PC-9 (cell line): ENCODE measurements around the gene RXRA. TPM values are rescaled to one million over a fixed set of nuclear protein-coding genes. Genes with fewer than 3 reads are reported as not detected.

ENCODE experiments used
- BruUV-seq: library from RNA; stranded (reverse); fragments of 400-500 nt; replicated peaks from 2 replicates; lab custom pipeline; 2021; lab: Mats Ljungman, UMichigan
- CTCF ChIA-PET: fragments of 300-600 bp; sonication (Branson Sonifier 250); formaldehyde crosslinking; loops from one replicate; lab custom pipeline; 2022; ENCODE audit warnings: antibody characterized with exemption; lab: Charles Lee
- POLR2A ChIA-PET: fragments of 300-600 bp; sonication (Branson Sonifier 250); formaldehyde crosslinking; loops from one replicate; lab custom pipeline; 2022; ENCODE audit warnings: antibody characterized with exemption; ENCODE audit not compliant: unreplicated experiment; lab: Charles Lee
- DNase-seq, 2 experiments: peaks; one replicate each; pipeline versions ENCODE4 v3.0.0 to v3.0.0-alpha.2; 2015 to 2022; ENCODE audit warnings: mixed read lengths in 1 of 2
- H2AFZ ChIP-seq: fragments of 200-600 bp; sonication (generic); 2 replicates; pipeline ENCODE4 v1.8.1; 2017; ENCODE audit warnings: antibody characterized with exemption
- H3F3A ChIP-seq: fragments of 200-600 bp; sonication (generic); 2 replicates; pipeline ENCODE4 v1.8.1; 2017; ENCODE audit warnings: antibody characterized with exemption, mild to moderate bottlenecking, low read depth; ENCODE audit not compliant: insufficient read depth
- H3K27ac ChIP-seq: fragments of 200-600 bp; sonication (generic); 2 replicates; pipeline ENCODE4 v1.6.1; 2016; ENCODE audit warnings: mixed run types
- H3K27me3 ChIP-seq: fragments of 200-600 bp; sonication (generic); 2 replicates; pipeline ENCODE4 v1.6.1; 2016; ENCODE audit warnings: low read depth, mixed run types; ENCODE audit not compliant: insufficient read depth
- H3K36me3 ChIP-seq: fragments of 200-600 bp; sonication (generic); 2 replicates; pipeline ENCODE4 v1.6.1; 2016; ENCODE audit warnings: low read depth, mixed run types
- H3K4me1 ChIP-seq: fragments of 200-600 bp; sonication (generic); replicated peaks from 2 replicates; pipeline ENCODE4 v1.6.1; 2016; ENCODE audit warnings: mixed run types; ENCODE audit not compliant: insufficient read depth
- H3K4me2 ChIP-seq: fragments of 200-600 bp; sonication (generic); 2 replicates; pipeline ENCODE4 v1.6.1; 2017; ENCODE audit warnings: mixed run types
- H3K4me3 ChIP-seq: fragments of 200-600 bp; sonication (generic); 2 replicates; pipeline ENCODE4 v1.6.1; 2016; ENCODE audit warnings: mixed run types
- H3K79me2 ChIP-seq: fragments of 200-600 bp; sonication (generic); 2 replicates; pipeline ENCODE4 v1.6.1; 2017; ENCODE audit warnings: low read depth, mixed run types
- H3K9me2 ChIP-seq: fragments of 200-600 bp; sonication (generic); 2 replicates; pipeline ENCODE4 v1.8.1; 2017; ENCODE audit warnings: mild to moderate bottlenecking; ENCODE audit not compliant: insufficient read depth
- H3K9me3 ChIP-seq: fragments of 200-600 bp; sonication (generic); 2 replicates; pipeline ENCODE4 v1.8.1; 2016; ENCODE audit warnings: low read depth; ENCODE audit not compliant: insufficient read depth
- H4K20me1 ChIP-seq: fragments of 200-600 bp; sonication (generic); 2 replicates; pipeline ENCODE4 v1.8.1; 2017; ENCODE audit not compliant: insufficient read depth
- EZH2 ChIP-seq: fragments of 200-600 bp; sonication (generic); IDR thresholded peaks from 2 replicates; pipeline ENCODE4 v1.8.0; 2017; ENCODE audit warnings: antibody characterized with exemption, low read depth
- intact Hi-C: fragments of 100-400 bp; cut with micrococcal nuclease; formaldehyde crosslinking; loops from one replicate; pipeline ENCODE4 v1.10.0; 2022; ENCODE audit not compliant: unreplicated experiment
- total RNA-seq: library from RNA; stranded (reverse); gene quantifications from 2 replicates; pipeline ENCODE4 v1.2.3, GENCODE V29; 2021
- TF ChIP-seq, protein P1 (sequence below): fragments of 200-600 bp; sonication (generic); conservative IDR thresholded peaks from 2 replicates; pipeline ENCODE4 v1.6.1; 2017; ENCODE audit warnings: mixed run types, antibody characterized with exemption, mild to moderate bottlenecking, moderate library complexity

RXRA gene
- total RNA-seq, 1 experiment from 2014 or later: 146 TPM

DNA sequence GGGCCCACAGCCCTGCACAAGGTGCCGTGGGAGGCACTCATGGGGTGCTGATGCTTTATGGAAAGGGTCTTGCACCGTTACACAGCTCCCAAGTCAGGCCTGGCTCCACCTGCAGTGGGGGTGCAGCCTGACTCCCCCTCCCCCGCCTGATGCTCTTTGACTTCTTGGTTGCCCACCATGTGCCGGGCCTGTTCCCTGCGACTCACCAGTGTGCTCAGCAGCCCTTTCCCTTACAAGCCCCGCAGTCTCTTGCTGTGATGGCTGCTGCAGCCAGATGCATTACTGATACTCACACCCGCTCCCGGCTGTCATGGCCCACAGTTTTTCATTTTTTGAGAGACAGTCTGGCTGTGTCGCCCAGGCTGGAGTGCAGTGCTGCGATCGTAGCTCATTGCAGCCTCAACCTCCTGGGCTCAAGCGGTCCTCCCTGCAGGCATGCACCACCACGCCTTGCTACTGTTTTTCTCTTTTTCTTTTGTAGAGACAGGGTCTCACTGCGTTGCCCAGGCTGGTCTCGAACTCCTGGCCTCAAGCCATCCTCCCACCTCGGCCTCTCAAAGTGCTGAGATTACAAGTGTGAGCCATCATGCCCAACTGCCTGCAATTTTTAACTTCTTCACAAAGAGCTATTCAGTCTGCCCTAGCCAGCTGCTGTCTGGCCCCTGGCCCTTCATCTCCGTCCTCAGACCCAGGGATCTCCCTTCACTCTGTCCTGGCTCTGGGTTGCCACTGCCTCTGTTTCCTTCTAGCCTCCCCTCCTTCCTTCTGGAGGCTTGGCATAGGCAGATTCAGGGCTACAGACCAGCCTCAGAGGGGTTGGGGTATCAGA, 109.5 kb downstream of the RXRA start:
- Histone ChIP-seq H3K4me3 (no peak overlapping the region), H2AFZ (no peak overlapping the region), H3K4me1 (no peaks in the 10 kb centered on the region), H4K20me1 (peaks cover 12% of the 10 kb centered on the region; the same call in 1 of the 2 replicates), H3K9me3 (no peaks in the 10 kb centered on the region), H3K4me2 (no peak overlapping the region), H3K27me3 (no peaks in the 10 kb centered on the region), H3F3A (peaks cover 10% of the 10 kb centered on the region; the same call in 1 of the 2 replicates), H3K36me3 (peaks cover 6% of the 10 kb centered on the region; the same call in 1 of the 2 replicates), H3K9me2 (no peaks in the 10 kb centered on the region), H3K27ac (no peak overlapping the region), H3K79me2 (no peaks in the 10 kb centered on the region)
- intact Hi-C loops: loop anchor here (2.0 kb wide), 1 partner anchor 23 kb away; no protein-coding TSS in a partner anchor
- BruUV-seq: no TSS peak
- ChIA-PET POLR2A (no interaction called here), CTCF (no interaction called here)
- no peak for DNase-seq
- no peak for TF ChIP-seq EZH2
- TF ChIP-seq, protein P1, sequence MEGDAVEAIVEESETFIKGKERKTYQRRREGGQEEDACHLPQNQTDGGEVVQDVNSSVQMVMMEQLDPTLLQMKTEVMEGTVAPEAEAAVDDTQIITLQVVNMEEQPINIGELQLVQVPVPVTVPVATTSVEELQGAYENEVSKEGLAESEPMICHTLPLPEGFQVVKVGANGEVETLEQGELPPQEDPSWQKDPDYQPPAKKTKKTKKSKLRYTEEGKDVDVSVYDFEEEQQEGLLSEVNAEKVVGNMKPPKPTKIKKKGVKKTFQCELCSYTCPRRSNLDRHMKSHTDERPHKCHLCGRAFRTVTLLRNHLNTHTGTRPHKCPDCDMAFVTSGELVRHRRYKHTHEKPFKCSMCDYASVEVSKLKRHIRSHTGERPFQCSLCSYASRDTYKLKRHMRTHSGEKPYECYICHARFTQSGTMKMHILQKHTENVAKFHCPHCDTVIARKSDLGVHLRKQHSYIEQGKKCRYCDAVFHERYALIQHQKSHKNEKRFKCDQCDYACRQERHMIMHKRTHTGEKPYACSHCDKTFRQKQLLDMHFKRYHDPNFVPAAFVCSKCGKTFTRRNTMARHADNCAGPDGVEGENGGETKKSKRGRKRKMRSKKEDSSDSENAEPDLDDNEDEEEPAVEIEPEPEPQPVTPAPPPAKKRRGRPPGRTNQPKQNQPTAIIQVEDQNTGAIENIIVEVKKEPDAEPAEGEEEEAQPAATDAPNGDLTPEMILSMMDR: no peak

DNA sequence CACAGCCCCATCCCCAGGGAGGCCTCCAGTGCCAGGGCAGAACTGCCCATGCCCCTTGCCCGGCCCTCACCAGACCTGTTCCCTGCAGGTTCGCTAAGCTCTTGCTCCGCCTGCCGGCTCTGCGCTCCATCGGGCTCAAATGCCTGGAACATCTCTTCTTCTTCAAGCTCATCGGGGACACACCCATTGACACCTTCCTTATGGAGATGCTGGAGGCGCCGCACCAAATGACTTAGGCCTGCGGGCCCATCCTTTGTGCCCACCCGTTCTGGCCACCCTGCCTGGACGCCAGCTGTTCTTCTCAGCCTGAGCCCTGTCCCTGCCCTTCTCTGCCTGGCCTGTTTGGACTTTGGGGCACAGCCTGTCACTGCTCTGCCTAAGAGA, 110.1 kb downstream of the RXRA start:
- no peak overlapping the region for H3K4me3 ChIP-seq
- peaks cover 13% of the 10 kb centered on the region; the same call in 1 of the 2 replicates for H3F3A ChIP-seq
- H3K9me2 ChIP-seq: no peaks in the 10 kb centered on the region
- no peaks in the 10 kb centered on the region for H3K4me1 ChIP-seq
- no peak overlapping the region for H3K4me2 ChIP-seq
- CTCF ChIA-PET: no interaction called here
- DNase-seq: no peak
- no peaks in the 10 kb centered on the region for H3K79me2 ChIP-seq
- H4K20me1 ChIP-seq: peaks cover 12% of the 10 kb centered on the region; the same call in 1 of the 2 replicates
- no peaks in the 10 kb centered on the region for H3K9me3 ChIP-seq
- H3K27me3 ChIP-seq: no peaks in the 10 kb centered on the region
- no peak overlapping the region for H3K27ac ChIP-seq
- POLR2A ChIA-PET: no interaction called here
- intact Hi-C loops: no loop called here
- BruUV-seq: no TSS peak
- no peak overlapping the region for H2AFZ ChIP-seq
- TF ChIP-seq, protein P1: no peak
- TF ChIP-seq EZH2: no peak
- H3K36me3 ChIP-seq: peaks cover 6% of the 10 kb centered on the region; the same call in 1 of the 2 replicates

DNA sequence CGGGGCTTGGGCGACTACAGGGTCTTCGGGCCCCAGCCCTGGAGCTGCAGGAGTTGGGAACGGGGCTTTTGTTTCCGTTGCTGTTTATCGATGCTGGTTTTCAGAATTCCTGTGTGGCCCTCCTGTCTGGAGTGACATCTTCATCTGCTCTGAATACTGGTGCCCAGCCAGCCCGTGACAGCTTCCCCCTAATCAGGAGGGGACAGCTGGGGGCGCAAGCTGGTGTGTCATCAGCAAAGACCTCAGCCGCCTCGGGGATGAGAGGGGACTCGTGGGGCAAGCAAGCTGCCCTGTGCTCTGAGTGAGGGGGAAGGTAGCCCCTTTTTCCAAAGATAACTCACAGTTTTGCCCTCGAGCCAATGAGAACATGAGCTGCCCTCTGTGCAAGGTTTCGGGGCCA, 110.7 kb downstream of the RXRA start:
- intact Hi-C loops: no loop called here
- Histone ChIP-seq H3K27me3 (no peaks in the 10 kb centered on the region), H4K20me1 (peaks cover 12% of the 10 kb centered on the region; the same call in 1 of the 2 replicates), H3K4me3 (no peak overlapping the region), H3K9me3 (no peaks in the 10 kb centered on the region), H3K36me3 (peaks cover 6% of the 10 kb centered on the region; the same call in 1 of the 2 replicates), H2AFZ (no peak overlapping the region), H3F3A (peaks cover 13% of the 10 kb centered on the region; the same call in 1 of the 2 replicates), H3K4me1 (no peaks in the 10 kb centered on the region), H3K4me2 (no peak overlapping the region), H3K9me2 (no peaks in the 10 kb centered on the region), H3K79me2 (no peaks in the 10 kb centered on the region), H3K27ac (no peak overlapping the region)
- CTCF ChIA-PET: no interaction called here
- TF ChIP-seq, protein P1: no peak
- no peak for TF ChIP-seq EZH2
- no peak for DNase-seq
- no TSS peak for BruUV-seq
- POLR2A ChIA-PET: no interaction called here
